ENCODE results near the gene TNRC6C. TPM values are rescaled to one million over a fixed set of nuclear protein-coding genes. Genes with fewer than 3 reads are reported as not detected.

The TNRC6C gene
- total RNA-seq, 4 donors from 2014 or later: 9.7 to 70.1 (median 23.2) TPM

DNA sequence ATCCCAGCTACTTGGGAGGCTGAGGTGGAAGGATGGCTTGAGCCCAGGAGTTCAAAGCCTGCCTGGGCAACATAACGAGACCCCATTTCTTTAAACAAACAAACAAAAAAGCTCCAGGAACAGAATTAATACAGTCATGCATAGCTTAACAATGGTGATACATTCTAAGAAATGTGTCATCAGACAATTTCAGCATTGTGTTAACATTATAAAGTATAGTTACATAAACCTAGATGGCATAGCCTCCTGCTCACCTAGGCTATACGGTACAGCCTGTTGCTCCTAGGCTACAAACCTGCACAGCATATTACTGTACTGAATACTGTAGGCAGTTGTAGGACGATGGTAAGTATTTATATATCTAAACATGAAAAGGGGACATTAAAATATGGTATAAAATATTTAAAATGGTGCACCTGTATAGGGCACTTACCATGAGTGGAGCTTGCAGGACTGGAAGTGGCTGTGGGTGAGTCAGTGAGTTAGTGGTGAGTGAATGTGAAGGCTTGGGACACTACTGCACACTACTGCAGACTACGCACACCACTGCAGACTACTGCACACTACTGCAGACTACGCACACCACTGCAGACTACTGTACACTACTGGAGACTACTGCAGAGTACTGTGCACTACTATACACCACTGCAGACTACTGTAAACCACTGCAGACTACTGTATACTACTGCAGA is 95.4 kb downstream of the TNRC6C start:
- H3K27me3 ChIP-seq: no peaks in the 10 kb centered on the region
- no peaks in the 10 kb centered on the region for H3K9me3 ChIP-seq
- TF ChIP-seq POLR2A (IDR thresholded peaks at IDR 0.05): no peak
- TF ChIP-seq CTCF (IDR thresholded peaks at IDR 0.05): no peak
- no peak for DNase-seq
- H3K36me3 ChIP-seq: peaks cover 0 to 30% (median 0%) of the 10 kb centered on the region in 3 donors
- no peak overlapping the region for H3K27ac ChIP-seq
- H3K4me1 ChIP-seq: peaks cover 0 to 4% (median 0%) of the 10 kb centered on the region in 4 donors
- H3K4me3 ChIP-seq: no peak overlapping the region

DNA sequence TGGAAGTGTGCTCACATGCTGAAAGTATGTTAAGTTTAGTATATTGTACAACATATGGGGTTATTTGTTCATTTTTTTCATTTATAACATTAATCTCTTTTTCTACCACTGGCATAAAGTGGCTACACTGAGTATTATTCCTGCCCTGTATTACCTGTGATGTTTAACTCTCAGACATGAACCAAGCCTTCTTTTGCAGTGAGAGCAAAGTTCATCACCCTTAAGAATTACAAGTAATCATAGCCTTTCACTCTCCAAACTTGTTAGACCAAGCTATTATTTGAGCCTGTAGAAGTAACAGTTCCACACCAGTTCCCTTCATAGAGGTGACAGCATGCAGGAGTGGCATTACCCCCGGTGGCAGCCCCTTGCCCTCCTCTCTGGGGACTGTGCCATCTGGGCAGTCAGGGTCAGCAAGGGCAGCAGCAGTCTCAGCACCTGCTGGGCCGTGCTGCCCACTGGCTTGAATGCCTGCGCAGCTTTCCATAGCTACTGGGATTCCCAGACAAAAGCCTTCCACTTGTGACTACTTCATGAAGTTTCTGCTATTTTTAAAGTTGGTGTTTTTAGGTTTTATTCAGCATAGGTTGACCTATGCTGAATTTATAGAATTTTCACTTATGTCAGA is 98.7 kb downstream of the TNRC6C start:
- Histone ChIP-seq H3K9me3 (no peaks in the 10 kb centered on the region), H3K27me3 (no peaks in the 10 kb centered on the region), H3K4me1 (peaks cover 0 to 4% (median 0%) of the 10 kb centered on the region in 4 donors), H3K36me3 (peaks cover 0 to 8% (median 0%) of the 10 kb centered on the region in 3 donors), H3K4me3 (no peak overlapping the region), H3K27ac (no peak overlapping the region)
- TF ChIP-seq CTCF (IDR thresholded peaks at IDR 0.05) (no peak), POLR2A (IDR thresholded peaks at IDR 0.05) (no peak)
- no peak for DNase-seq

GRCh38 chr17:78058001-78058400 is 99.5 kb downstream of the TNRC6C start:
- TF ChIP-seq CTCF (IDR thresholded peaks at IDR 0.05) (no peak), POLR2A (IDR thresholded peaks at IDR 0.05) (no peak)
- H3K9me3 ChIP-seq: no peaks in the 10 kb centered on the region

DNA sequence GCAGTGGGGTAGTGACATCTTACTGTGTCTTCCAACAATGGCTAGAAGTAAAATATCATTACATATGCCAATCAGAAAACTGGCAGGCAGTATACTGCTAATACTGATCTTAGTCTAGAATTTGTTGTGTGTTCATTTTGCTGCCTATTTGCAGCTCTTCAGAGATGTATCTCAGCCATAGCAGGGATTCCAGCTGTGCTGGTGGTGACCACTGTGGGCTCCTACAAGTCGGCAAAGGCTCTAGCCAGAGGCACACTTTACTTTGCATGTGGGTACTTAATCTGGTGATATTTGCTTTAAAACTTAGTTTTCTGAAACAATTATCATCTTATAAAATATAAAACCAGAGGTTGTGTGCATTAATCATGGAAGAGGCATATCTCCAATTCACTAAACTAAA is 100.1 kb downstream of the TNRC6C start:
- Histone ChIP-seq H3K4me1 (peaks cover 0 to 4% (median 0%) of the 10 kb centered on the region in 4 donors), H3K9me3 (no peaks in the 10 kb centered on the region), H3K4me3 (no peak overlapping the region), H3K27me3 (no peaks in the 10 kb centered on the region), H3K36me3 (peaks cover 0 to 8% (median 0%) of the 10 kb centered on the region in 3 donors), H3K27ac (no peak overlapping the region)
- DNase-seq: no peak
- TF ChIP-seq CTCF (IDR thresholded peaks at IDR 0.05): no peak
- TF ChIP-seq POLR2A (IDR thresholded peaks at IDR 0.05): no peak

More at GRCh38 chr17:78058001-78058400, 99.5 kb downstream of the TNRC6C start:
- no peak for DNase-seq
- Histone ChIP-seq H3K27me3 (no peaks in the 10 kb centered on the region), H3K27ac (no peak overlapping the region), H3K4me3 (no peak overlapping the region), H3K4me1 (peaks cover 0 to 4% (median 0%) of the 10 kb centered on the region in 4 donors), H3K36me3 (peaks cover 0 to 8% (median 0%) of the 10 kb centered on the region in 3 donors)

DNA sequence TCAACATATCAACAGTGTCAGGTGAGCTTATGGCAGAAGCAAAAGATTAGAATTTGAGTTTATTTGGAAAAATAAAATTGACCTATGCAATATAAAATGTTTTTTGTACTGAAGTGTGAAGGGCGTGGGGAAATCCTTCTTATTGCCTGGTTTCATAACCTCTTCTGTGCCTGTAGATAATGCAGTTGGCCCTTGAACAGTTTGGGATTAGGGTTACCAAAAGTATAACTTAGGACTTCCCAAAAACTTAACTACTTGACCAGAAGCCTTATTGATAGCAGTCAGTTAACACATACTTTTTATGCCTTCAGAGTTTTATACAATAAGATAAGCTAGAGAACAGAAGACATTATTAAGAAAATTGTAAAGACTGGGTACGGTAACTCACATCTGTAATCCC is 104.1 kb downstream of the TNRC6C start:
- H3K4me1 ChIP-seq: peaks cover 0 to 4% (median 0%) of the 10 kb centered on the region in 4 donors
- H3K27ac ChIP-seq: no peak overlapping the region
- H3K27me3 ChIP-seq: no peaks in the 10 kb centered on the region
- no peak for TF ChIP-seq POLR2A (IDR thresholded peaks at IDR 0.05)
- TF ChIP-seq CTCF (IDR thresholded peaks at IDR 0.05): no peak
- no peak for DNase-seq
- peaks cover 0 to 1% (median 0%) of the 10 kb centered on the region in 3 donors for H3K36me3 ChIP-seq
- no peak overlapping the region for H3K4me3 ChIP-seq
- no peaks in the 10 kb centered on the region for H3K9me3 ChIP-seq
